HL-60/S4 treated with retinoic acid at 250 ng/mL for 4 days and 3 days (cell line): Measurements from ENCODE around the gene SERPINA5.
"Not testable (repeated sequence)": the region's sequence is repeated elsewhere in the genome, so short reads cannot be mapped to it uniquely, and the experiment has no call there.

Experiments
- in situ Hi-C: fragments of 300-500 bp; cut with MboI; formaldehyde crosslinking; loops from 2 replicates; pipeline ENCODE4 v1.7.0; 2022; ENCODE audit warnings: low sequenced_read_pairs

The SERPINA5 gene

DNA sequence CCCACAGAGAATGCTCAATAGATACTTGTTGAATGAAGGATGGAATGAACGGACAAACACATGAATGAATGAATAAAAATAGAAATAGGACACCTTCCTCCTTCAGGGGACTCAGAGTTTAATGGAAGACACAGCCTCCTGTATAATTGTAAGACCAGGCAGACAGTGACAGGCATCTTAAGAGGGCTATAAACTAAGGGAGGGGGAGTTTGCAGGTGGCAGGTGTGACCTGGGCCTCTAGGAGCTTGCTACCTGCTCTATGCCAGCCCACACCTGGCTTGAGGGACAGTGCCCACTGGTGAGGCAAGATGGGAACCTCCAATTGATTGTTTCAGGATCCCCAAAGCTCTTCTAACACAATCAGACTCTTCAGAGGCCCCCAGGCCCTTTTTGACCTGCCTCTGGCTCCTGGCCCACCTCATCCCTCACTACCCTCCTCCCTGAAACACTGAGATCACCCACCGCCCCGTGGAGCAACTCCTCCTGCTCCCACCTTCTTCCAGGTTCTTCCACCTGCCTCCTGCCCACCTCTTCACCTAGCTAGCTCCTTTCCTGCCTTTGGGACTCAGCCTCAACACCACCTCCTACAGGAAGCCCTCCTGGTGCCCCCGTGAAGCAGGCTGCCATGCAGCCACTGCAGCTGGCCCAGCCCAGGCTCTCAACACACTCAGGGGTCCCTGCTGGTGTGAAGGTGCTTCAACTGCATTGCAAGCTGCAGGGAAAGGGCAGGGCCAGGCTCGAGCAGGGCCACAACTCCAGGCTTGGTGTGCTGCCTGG is 40.3 kb downstream of the SERPINA5 start:
- in situ Hi-C loops: no loop called here

DNA sequence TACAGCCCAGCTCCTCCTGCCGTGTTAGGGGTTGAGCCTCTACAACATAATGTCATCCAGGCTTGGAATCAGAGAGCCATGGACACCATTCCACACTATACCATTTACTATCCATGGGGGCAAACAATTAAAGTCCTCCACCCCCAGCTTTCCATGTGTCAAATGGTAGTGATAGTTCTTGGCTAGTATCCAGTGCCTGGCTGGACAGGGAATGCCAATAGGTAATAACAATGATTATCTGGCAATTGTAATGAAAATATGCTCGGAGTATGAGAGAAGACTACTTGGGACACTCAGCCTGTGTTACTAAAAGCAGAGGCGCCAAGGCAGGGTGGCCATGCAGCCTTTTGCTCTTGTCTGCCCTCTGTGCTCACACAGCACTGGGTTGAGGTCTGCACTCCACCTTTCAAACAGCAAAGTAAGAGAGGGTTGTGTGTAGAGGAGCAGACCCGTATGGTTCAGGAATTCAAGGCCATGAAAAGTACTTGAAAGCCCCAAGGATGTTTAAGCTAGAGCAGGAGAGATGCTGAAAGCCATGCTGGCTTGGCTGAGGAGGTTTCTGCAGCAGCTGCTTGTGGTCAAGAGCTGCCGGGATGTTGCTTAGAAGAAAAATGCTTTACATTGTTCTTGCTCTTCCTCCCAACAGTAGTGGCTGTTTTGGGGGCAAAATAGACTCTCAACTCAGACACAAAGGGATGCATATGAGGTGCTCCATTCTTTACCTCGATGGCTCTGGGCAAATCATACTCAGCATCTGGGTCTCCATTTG is 41.6 kb downstream of the SERPINA5 start:
- in situ Hi-C loops: no loop called here

DNA sequence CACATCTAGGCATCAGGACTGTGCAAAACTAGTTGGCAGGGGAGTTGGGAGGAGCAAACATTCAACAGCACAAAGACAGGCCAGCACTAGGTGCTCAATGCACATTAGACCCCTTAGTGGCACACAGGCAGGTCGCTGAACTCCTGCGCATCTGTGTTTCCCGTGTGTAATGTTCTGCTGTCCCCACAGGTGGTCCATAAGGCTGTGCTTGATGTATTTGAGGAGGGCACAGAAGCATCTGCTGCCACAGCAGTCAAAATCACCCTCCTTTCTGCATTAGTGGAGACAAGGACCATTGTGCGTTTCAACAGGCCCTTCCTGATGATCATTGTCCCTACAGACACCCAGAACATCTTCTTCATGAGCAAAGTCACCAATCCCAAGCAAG is 42.2 kb downstream of the SERPINA5 start:
- in situ Hi-C loops: no loop called here

DNA sequence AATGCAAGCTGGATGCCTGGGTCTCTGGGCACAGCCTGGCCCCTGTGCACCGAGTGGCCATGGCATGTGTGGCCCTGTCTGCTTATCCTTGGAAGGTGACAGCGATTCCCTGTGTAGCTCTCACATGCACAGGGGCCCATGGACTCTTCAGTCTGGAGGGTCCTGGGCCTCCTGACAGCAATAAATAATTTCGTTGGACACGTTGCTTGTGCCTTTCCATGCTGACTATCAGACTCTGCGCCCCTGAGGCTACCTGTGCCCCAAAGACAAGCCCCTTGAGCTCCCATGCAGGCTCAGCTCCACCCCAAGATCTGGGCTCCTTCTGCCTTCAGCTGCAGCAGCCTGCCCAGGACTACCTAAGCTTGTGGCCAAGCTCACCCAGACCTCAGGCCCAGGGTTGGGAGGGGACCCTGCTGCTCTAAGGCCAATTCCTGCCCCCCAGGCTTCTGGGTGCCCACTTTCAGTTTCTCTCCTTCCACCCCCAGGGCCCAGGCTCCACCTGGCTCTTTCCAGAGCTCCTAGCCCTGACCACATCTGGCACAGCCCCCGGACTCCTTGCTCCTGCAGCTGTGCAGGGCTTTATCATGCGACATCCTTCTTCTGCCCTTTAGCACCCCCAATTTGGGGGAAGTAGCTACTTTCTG is 42.8 kb downstream of the SERPINA5 start:
- in situ Hi-C loops: no loop called here

DNA sequence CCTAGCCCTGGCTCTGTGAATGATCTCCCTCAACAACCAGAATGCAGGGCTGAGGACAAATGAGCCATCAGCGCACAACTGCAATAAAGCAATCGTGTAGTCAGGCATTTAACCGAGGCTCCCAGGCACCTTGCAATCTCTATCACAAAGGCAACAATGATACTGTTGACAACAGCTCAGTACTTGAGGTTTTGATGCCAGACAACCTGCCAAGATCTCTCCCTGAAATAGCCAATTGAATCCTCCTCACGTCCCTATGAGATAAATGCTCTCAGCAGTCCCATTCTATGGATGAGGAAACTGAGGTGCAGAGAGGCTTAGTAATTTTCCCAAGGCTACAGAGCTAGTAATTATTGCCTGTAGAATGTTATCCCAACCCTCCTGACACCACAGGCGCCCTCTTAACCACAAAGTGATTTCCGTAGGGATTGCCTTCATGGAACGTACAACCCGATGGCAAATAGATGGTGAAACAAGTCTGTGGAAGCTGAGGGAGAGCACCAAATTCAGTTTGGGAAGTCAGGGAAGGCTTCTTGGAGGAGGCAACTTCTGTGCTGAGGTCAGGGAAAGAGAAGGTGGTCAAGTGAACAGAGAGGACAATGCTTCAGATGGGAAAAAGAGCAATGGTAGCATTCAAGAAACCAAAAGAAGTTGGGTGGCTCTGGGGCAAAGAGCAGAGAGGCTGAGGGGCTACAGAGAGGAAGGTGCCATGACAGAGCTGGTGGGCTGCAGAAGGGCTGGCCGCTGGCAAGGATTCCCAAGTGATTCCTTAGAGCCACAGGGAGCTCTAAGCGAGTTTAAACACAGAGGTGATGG is 43.5 kb downstream of the SERPINA5 start:
- in situ Hi-C loops: no loop called here

DNA sequence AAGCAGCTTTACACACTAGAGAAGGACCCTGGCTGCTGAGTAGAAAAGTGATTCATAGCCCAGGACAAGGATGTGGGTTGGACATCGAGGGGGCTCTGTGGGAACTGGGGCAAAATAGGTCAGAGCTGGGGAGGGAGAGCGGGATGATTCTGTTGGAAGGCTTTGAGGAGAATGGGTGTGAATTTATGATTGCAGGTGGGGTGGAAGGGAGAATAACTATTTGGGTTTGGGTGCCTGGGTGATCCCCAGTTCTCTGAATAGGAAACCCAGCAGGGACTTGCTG is 44.1 kb downstream of the SERPINA5 start:
- in situ Hi-C loops: no loop called here

DNA sequence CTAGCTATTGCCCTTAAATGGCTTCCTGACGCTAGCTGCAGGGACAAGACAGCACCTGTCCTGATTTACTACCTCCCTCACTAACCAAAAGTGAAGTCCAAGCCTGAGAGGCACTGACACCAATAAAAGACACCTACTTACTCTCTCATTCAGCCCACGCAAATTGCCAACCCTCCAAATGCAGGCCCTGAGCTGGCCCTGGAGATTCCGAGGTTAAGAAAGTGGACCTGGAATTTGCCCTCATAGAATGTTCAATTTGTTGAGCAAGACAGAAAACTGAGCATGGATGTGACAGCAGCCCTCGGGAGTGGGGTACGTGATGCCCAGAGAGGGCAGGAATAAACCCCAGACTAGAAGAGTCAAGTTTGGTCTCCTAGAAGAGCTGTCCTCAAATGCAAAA is 47.4 kb downstream of the SERPINA5 start:
- in situ Hi-C loops: no loop called here

DNA sequence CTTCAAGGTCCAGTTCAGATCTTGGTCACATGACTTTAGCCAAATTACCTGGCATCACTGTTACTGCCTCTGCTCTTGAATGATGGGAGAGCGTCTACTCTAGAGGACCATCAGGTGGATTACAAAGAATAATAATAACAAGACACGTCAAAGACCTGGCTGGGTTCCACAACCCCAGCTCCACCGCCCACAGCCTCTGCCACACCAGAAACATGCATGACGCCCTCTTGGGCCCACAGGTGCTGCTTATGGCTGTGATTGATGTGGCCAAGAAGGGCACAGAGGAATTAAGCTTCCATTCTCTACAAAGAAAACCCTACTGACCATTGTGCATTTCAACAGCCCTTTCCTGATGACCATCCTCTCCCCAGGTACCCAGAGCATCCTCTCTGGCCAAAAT is 49.2 kb downstream of the SERPINA5 start:
- in situ Hi-C loops: no loop called here

DNA sequence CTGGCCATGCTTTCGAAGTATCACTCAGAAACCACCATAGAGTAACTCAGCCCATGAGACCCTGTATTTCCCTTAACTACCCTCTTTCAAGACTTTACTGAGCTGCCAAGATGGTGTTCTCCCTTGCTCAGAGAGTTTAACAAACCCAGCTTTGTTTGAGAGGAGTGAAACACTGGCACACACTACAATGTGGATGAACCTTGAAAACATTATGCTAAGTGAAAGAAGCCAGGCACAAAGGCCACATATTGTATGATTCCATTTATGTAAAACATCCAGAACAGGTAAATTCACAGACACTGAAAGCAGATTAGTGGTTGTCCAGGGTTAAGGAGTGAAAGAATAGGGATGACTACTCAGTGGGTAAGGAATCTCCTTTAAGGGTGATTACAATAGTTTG is 49.8 kb downstream of the SERPINA5 start:
- in situ Hi-C loops: no loop called here

DNA sequence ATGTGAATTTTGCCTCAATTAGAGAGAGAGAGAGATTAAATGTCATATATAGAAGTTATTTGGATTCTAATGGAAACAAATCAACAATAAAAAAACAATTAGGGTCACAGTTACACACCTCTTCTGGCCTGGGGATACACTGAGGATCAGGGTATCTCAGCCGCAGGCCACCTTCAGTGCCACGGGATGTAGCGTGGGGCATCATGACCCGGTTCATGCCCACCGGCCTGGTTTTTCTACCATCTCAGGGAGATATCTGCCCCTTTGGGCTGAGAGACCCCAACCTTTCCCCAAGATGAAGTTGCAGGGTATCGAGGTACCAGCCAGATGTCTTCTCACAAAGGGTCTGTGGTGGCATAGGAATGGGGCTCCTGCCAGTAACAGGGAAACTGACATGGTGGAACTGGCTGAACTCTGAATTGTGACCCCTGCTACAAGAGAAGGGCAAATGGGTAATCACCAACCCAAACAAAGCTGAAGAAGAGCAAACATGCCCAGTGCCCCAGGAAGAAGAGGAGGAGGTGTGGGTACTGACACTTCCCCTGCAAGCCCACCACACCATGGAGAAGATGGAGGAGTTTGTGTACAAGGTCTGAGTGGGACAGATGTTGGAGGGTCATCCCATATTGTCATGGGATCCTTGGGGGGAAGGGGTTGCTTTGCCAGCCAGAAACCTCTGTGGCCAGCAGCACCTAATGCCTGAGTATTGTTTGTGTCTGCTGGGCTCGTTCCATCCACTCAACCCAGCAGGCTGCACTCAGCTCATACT is 50.5 kb downstream of the SERPINA5 start:
- in situ Hi-C loops: no loop called here

DNA sequence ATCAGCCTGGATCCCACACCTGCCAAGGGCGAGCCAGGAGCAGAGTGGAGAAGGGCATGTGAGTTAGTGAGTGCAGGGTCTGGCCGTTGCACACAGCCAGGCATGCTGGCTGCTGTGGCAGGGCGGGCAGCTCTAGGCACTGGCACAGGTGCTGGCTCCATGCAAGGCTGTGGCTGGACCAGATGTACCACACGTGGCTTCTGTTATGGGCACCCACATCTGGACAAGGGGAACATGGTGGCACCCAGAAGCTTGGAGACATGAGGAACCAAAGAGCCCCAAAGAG is 51.0 kb downstream of the SERPINA5 start:
- in situ Hi-C loops: no loop called here

DNA sequence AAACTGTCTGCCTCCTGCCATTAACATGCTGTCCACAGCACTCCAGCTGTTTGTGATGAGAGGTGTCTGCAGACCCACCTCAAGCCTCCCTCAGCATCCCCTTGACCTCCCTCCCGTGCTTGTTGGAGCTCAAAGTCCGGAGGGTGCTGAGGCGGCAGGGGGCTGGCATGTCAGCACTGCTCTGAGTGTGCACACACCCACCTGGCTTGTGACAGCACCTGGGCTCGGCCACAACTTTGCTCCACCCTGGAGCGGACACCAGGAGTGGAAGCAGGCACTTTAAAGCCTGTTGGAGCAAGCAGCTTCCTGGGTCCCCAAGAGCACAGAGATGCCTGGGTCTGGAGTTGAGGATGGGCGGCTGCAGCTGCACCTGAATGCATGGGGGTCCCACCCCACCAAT is 51.9 kb downstream of the SERPINA5 start:
- in situ Hi-C loops: no loop called here

DNA sequence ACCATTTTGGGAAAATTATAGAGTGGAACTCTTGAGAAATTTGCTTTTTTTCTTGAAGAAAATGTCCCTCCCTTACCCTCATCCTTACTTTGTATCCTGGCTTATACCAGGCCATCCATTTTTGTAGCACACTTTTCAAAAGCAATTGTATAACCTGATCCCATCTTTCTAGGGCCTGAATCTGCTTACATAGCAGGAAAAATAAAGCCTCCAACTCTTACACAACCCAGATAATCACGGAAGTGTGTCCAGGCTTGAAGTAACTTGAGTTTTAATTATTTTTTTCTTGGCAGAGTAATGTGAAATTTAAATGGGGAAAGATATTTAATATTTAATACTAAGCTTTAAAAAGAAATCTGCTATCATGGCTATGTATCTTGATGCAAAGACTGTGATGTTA is 53.9 kb downstream of the SERPINA5 start:
- in situ Hi-C loops: no loop called here

DNA sequence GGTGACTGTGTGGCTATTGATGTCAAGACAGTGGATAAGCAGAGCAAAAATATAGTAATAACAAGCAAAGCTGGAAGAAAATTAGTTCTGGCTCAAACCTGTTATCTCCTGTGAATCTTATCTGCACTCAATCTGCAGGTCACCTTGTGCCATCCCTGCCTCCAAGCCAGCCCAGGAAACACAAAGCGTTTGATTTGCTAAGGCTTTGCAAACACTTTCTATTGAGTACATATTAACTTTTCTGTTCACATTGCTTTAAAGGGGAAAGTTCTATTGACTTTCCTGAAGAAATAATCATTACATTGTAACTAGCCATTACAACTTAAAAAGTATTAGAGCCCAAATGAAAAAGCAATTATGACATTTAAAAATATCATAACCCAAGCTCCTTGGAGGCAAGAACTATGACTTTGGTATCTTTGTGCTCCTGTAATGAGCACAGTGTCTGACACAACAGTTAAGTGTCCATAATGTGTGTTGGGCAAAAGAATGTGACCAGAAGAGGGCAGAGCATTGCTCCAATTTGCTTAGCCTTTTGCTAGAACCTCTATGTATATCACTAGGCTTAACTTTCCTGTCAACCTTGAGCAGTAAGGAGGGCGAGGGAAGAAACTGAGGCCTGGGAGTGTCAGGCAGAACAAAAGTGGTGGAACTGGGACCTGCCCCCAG is 55.7 kb downstream of the SERPINA5 start:
- in situ Hi-C loops: no loop called here

DNA sequence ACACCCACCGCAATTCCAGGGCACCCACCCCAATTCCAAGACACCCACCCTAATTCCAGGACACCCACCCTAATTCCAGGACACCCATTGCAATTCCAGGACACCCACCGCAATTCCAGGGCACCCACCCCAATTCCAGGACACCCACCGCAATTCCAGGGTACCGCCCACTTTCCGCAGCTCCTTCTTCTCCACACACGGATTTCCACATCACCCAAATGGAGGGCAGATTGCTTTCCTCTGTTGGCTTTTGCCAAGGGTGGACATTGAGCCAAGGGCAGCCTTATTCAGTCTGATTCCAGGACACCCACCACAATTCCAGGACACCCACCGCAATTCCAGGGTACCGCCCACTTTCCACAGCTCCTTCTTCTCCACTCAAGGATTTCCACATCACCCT is 56.6 kb downstream of the SERPINA5 start:
- in situ Hi-C loops: not testable (repeated sequence)

DNA sequence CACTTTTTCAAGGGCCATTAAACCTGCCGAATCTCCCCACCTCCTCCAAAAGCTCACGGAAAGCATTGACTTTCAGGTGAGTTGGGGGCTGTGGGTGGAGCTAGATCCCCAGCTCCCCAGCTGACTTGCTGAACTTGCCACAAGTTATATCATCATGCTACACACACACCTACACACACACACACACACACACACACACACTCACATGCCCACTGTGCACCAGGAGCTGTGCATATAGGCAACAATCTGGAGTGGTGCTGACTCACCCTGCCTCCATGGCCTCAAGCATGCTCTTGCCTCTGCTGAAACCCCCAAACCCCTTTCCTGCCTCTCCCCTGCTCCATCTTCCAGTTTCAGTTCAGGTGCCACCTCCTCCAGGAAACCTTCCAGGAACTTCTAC is 57.1 kb downstream of the SERPINA5 start:
- in situ Hi-C loops: no loop called here

DNA sequence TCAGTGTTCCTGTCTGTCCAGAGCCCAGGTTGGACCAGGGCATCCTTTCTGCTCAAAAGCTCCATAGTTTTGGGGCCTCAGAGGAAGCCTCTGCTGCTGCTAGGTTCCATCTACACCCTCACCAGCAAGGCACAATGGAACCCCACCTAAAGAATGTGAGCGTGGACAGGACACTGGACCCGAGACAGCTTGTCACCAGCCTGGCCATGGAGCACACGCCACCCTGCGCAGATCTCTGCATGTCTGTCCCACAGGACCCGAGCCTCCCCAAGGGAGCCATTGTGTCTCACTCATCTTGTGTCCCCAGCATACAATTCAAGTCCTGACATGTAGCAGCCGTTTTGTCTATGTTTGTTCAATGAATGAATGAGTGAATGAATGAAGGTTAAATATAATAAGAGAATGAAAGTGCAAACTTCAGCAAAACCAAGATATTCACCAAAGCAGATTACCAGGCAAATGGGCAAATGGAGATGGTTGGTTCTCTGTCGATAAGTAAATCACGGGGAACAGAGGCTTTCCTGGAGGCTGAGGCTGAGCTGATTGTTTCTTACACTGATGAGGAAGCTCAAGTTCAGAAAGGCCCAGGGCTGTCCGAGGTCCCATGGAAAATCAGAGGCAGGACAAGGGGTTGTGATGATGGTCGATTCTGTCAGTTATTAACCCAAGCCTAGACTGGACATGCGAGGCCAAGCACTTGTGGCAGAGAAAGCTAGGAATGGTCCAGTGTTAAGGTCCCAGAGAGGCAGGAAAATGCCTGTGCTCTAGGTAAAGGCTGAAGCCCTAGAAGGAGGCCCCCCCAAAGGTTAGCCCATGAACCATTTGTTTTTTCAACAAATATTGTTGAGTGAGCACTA is 58.0 kb downstream of the SERPINA5 start:
- in situ Hi-C loops: no loop called here

DNA sequence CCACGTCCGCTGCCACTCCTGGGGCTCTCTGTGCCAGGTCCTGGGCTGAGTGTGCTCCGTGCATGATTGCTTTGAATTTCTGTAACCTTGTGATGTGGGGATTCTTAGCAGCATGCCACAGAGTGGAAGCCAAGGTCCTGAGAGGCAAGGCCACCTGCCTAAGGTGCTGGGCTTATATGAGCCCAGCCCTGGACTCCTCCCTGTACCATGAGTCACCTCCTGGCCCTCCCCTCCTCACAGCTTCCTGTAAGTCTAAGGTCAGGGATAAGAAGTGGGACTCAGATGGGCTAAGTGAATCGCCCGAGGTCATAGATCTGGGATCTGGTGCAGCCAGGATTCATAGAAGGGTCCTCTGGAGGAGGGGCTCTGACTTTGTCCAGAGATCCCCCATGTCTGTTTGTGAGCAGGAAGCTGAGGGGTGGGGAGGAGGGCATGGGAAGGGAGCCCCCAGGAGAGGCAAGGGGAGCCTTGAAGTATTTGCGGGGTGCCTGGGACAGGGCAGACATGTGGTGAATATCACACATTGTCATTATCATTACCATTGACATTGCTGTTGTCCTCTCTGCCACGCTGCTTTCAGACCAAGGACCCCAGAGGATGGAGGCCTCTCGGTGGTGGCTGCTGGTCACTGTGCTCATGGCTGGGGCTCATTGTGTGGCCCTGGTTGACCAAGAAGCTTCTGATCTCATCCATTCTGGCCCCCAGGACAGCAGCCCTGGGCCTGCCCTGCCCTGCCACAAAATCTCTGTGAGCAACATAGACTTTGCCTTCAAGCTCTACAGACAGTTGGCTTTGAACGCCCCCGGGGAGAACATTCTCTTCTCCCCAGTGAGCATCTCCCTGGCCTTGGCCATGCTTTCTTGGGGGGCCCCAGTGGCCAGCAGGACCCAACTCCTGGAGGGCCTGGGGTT is 59.8 kb downstream of the SERPINA5 start:
- in situ Hi-C loops: no loop called here

DNA sequence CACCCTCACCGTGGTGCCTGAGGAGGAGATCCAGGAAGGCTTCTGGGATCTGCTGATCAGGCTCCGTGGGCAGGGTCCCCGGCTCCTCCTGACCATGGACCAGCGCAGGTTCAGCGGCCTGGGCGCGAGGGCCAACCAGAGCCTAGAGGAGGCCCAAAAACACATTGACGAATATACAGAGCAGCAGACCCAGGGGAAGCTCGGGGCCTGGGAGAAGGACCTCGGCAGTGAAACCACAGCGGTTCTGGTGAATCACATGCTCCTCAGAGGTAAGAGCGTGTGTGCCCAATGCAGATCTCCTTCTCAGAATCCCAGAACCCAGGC is 60.4 kb downstream of the SERPINA5 start:
- in situ Hi-C loops: no loop called here
